ENCODE data around the gene VAV2. TPM values are rescaled to one million over a fixed set of nuclear protein-coding genes. Genes with fewer than 3 reads are reported as not detected.

VAV2 gene
- polyA plus RNA-seq, 1 of the 3 experiments (the other 2 are of a cell fraction) = 14.9 TPM

DNA sequence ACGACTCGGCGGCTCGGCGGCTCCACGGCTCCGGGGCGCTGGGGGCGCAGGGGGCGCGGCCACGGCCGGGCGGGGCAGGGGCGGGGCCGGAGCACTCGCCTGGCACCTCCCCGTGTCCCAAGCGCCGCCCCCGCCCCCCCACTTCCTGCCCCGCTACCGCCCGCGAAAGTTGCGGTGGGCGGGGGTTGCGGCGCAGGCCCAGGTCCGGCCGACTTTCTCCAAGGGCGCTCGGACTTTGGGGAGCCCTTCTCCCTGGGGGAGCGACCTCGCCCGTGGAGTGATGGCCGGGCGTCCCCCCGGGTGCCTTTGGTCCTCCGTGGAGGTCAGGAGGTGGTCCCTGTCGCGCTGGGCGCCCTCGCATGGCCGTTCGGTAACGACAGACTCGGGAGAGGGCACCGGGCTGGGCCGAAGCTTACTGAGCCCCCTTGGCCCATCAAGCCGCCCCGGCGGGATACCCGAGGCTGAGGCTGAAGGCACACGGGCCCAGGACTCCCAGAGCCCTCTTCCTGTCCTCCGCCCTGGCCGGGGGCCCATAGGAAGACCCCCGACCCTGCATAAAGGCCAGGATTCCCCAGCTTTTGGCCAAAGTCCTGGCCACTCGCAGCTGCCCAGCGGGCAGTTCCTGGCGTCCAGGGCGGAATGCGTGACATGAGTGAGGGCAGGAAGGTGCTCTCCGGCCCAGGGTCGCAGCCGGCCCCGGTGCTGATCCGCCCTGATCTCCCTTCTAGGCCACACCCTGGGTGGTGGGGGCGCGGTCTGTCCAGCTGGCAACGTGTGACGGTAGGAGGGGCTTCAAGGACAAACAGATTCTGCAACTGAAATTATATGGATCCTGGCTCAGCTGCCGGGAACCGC is 883 bp upstream of the VAV2 start (continued):
- TF ChIP-seq MXI1 (IDR thresholded peaks at IDR 0.05; ENCODE audit: low read depth, low read length) = no peak
- peak; percentile 51 for TF ChIP-seq SMC3 (IDR thresholded peaks at IDR 0.05; ENCODE audit: low read depth, low read length)
- no peak for TF ChIP-seq FOXJ3 (CRISPR knock-in tag; IDR thresholded peaks at IDR 0.05)
- TF ChIP-seq FOSL2 (IDR thresholded peaks at IDR 0.05; ENCODE audit: borderline replicate concordance, low read depth) = no peak
- TF ChIP-seq, protein P1, sequence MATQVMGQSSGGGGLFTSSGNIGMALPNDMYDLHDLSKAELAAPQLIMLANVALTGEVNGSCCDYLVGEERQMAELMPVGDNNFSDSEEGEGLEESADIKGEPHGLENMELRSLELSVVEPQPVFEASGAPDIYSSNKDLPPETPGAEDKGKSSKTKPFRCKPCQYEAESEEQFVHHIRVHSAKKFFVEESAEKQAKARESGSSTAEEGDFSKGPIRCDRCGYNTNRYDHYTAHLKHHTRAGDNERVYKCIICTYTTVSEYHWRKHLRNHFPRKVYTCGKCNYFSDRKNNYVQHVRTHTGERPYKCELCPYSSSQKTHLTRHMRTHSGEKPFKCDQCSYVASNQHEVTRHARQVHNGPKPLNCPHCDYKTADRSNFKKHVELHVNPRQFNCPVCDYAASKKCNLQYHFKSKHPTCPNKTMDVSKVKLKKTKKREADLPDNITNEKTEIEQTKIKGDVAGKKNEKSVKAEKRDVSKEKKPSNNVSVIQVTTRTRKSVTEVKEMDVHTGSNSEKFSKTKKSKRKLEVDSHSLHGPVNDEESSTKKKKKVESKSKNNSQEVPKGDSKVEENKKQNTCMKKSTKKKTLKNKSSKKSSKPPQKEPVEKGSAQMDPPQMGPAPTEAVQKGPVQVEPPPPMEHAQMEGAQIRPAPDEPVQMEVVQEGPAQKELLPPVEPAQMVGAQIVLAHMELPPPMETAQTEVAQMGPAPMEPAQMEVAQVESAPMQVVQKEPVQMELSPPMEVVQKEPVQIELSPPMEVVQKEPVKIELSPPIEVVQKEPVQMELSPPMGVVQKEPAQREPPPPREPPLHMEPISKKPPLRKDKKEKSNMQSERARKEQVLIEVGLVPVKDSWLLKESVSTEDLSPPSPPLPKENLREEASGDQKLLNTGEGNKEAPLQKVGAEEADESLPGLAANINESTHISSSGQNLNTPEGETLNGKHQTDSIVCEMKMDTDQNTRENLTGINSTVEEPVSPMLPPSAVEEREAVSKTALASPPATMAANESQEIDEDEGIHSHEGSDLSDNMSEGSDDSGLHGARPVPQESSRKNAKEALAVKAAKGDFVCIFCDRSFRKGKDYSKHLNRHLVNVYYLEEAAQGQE (IDR thresholded peaks at IDR 0.05; ENCODE audit: low read depth, low read length) = no peak
- TF ChIP-seq, protein P2, sequence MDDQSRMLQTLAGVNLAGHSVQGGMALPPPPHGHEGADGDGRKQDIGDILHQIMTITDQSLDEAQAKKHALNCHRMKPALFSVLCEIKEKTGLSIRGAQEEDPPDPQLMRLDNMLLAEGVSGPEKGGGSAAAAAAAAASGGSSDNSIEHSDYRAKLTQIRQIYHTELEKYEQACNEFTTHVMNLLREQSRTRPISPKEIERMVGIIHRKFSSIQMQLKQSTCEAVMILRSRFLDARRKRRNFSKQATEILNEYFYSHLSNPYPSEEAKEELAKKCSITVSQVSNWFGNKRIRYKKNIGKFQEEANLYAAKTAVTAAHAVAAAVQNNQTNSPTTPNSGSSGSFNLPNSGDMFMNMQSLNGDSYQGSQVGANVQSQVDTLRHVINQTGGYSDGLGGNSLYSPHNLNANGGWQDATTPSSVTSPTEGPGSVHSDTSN (IDR thresholded peaks at IDR 0.05) = no peak
- TF ChIP-seq RCOR1 (IDR thresholded peaks at IDR 0.05; ENCODE audit: low read length) = no peak

DNA sequence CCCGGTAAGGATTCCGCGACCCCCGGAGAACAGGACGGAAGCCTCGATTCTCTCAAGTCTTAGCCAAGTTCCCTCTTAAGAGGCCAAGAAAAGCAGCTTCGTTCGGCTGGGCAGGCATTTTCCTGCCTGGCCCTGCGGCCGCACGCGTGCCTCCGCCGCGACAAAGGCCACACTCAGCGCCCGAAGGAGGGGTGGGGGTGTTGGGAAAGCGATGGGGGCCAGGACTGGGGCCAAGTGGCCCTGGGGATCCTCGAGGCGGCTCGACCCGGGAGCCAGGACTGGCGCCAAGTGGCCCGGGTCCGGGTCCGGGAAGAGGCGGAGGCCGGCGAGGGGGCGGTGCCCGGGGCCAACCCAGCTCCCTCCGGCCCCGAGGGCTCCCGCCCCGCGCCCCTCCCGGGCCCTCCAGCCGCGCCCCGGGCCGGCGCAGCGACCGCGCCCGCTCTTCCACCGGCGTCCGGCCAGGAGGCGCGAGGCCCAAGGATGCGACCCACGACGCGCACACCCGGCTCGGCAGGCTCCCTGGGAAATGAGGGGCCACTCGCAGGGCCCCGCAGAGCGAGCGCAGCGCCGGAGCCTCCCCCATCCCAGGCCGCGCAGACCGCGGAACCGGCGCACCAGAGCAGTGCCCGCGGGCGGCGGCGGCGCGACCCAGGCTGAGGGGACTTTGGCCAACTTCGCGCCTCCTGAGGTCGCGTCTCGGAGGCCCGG is 756 bp downstream of the VAV2 start:
- Histone ChIP-seq H3K4me3 (ENCODE audit: low read depth in 2 of 2, low read length in 1 of 2) (peak overlapping the region; percentile 75 to 87), H3K4me2 (peak overlapping the region; percentile 100), H3K27ac (ENCODE audit: low read depth in 2 of 2, low read length in 1 of 2) (peak overlapping the region; percentile 78 to 79), H3K9me3 (no peaks in the 10 kb centered on the region), H3F3A (replicated peaks; ENCODE audit: insufficient read depth) (no peaks in the 10 kb centered on the region), H3K9ac (peak overlapping the region; percentile 88), H4K20me1 (ENCODE audit: insufficient read depth) (peaks cover 53% of the 10 kb centered on the region), H3K9me2 (no peaks in the 10 kb centered on the region), H3K79me2 (ENCODE audit: insufficient read depth) (peaks cover 67% of the 10 kb centered on the region), H3K27me3 (ENCODE audit: insufficient read depth) (no peaks in the 10 kb centered on the region), H3K4me1 (ENCODE audit: control insufficient read depth in 1 of 2, insufficient read depth in 2 of 2, low read depth in 1 of 2, low read length in 1 of 2) (peaks cover 6 to 34% of the 10 kb centered on the region in 2 experiments; a peak in 3 of 4 replicates), H3K36me3 (replicated peaks in 1 of 2; ENCODE audit: control insufficient read depth in 1 of 2, insufficient read depth in 2 of 2, low read length in 1 of 2) (no peaks in the 10 kb centered on the region), H2AFZ (ENCODE audit: low read depth) (no peak overlapping the region)
- ChIA-PET CTCF (interaction anchor here (0.8 to 7.3 kb wide), 11 partner anchors 23 to 217 kb away, joined by 3 to 236 read pairs (median 3); no protein-coding TSS in a partner anchor), POLR2A (interaction anchor here (1.0 to 1.4 kb wide), 4 partner anchors 11 to 156 kb away, joined by 3 to 4 read pairs (median 3); no protein-coding TSS in a partner anchor)
- 2% methylated on average over 15 of the region's 82 CpGs for WGBS (ENCODE audit: low lambda C conversion rate)
- TF ChIP-seq POLR2AphosphoS5 (IDR thresholded peaks at IDR 0.05; ENCODE audit: low read depth, low read length) = peak; percentile 7; the same call in 1 of the 2 replicates
- peak; percentile 4; the same call in 1 of the 2 replicates for TF ChIP-seq MXI1 (IDR thresholded peaks at IDR 0.05; ENCODE audit: low read depth, low read length)
- TF ChIP-seq FOSL2 (IDR thresholded peaks at IDR 0.05; ENCODE audit: borderline replicate concordance, low read depth) = no peak
- DNase-seq = peak; percentile 69

Data from SK-N-SH (cell line).